MM.1S (cell line): ENCODE data around the gene TSSC4.

Experiments used
- CTCF ChIP-seq: fragments of 300-600 bp; sonication (generic); IDR thresholded peaks from 2 replicates; pipeline ENCODE4 v1.5.1; 2016; ENCODE audit warnings: antibody characterized with exemption, low read length, mixed read lengths
- EZH2phosphoT487 ChIP-seq: fragments of 300-600 bp; sonication (generic); IDR thresholded peaks from 2 replicates; pipeline ENCODE4 v1.6.1; 2018; ENCODE audit warnings: antibody characterized with exemption, low read length

- TF ChIP-seq CTCF, result no peak
- no peak for TF ChIP-seq EZH2phosphoT487
Measured at GRCh38 chr11:2390725-2391151, 9.8 kb upstream of the TSSC4 start.
